HEK293 (cell line): ENCODE data around the gene CCDC34.

Source experiments
- CTCF ChIA-PET: fragments of 350-600 bp; formaldehyde crosslinking; extraction: SDS; loops from one replicate; lab custom pipeline; 2021; ENCODE audit warnings: antibody characterized with exemption; lab: Yijun Ruan, JAX
- POLR2A ChIA-PET: fragments of 300-600 bp; formaldehyde crosslinking; extraction: SDS; loops from one replicate; lab custom pipeline; 2020; ENCODE audit warnings: antibody characterized with exemption, inconsistent platforms; lab: Yijun Ruan, JAX
- H3K27ac ChIP-seq: fragments of 200-500 bp; sonication (Bioruptor generic); 2 replicates; pipeline ENCODE4 v1.5.1; 2014; ENCODE audit warnings: low read depth, low read length, control low read depth, inconsistent platforms; ENCODE audit errors: extremely low read depth
- H3K36me3 ChIP-seq, 2 experiments: fragments of 200-500 bp in 1 of 2; sonication (Bioruptor generic) in 1 of 2; 1 replicate in 1 of 2; 2 replicates in 1 of 2; pipeline ENCODE4 v1.5.1; 2014 to 2017; ENCODE audit warnings: inconsistent platforms in 2 of 2, low read length in 2 of 2; ENCODE audit not compliant: control insufficient read depth in 2 of 2, insufficient read depth in 1 of 2
- H3K4me1 ChIP-seq: fragments of 200-500 bp; sonication (Bioruptor generic); 2 replicates; pipeline ENCODE4 v1.5.1; 2014; ENCODE audit warnings: mild to moderate bottlenecking, low read length, inconsistent platforms; ENCODE audit not compliant: control insufficient read depth, insufficient read depth
- H3K4me3 ChIP-seq: 2 replicates; pipeline ENCODE4 v1.5.1; 2011; ENCODE audit warnings: low read depth, mild to moderate bottlenecking, control low read depth, low read length, moderate library complexity
- H3K9me3 ChIP-seq: fragments of 200-500 bp; sonication (Bioruptor generic); 2 replicates; pipeline ENCODE4 v1.5.1; 2014; ENCODE audit warnings: low read depth, low read length, inconsistent platforms; ENCODE audit not compliant: control insufficient read depth, insufficient read depth
- OSR2 ChIP-seq: fragments of 450-650 bp; formaldehyde crosslinking; IDR thresholded peaks from 2 replicates; pipeline ENCODE4 v1.5.1; 2016; ENCODE audit warnings: missing biosample characterization, missing genetic modification characterization
- SP7 ChIP-seq: fragments of 450-650 bp; formaldehyde crosslinking; IDR thresholded peaks from 2 replicates; pipeline ENCODE4 v1.5.1; 2016; ENCODE audit warnings: missing biosample characterization, missing genetic modification characterization
- YY2 ChIP-seq: fragments of 450-650 bp; formaldehyde crosslinking; IDR thresholded peaks from 2 replicates; pipeline ENCODE4 v1.5.1; 2016; ENCODE audit warnings: missing biosample characterization, missing genetic modification characterization
- ZBTB17 ChIP-seq: fragments of 450-650 bp; formaldehyde crosslinking; IDR thresholded peaks from 2 replicates; pipeline ENCODE4 v1.5.1; 2016; ENCODE audit warnings: missing biosample characterization, missing genetic modification characterization
- ZNF138 ChIP-seq: fragments of 450-650 bp; formaldehyde crosslinking; IDR thresholded peaks from 2 replicates; pipeline ENCODE4 v1.5.1; 2016; ENCODE audit warnings: missing biosample characterization, missing genetic modification characterization, borderline replicate concordance
- ZNF155 ChIP-seq: fragments of 450-650 bp; formaldehyde crosslinking; IDR thresholded peaks from 2 replicates; pipeline ENCODE4 v1.5.1; 2016; ENCODE audit warnings: missing biosample characterization, missing genetic modification characterization
- ZNF184 ChIP-seq: fragments of 450-650 bp; IDR thresholded peaks from 2 replicates; pipeline ENCODE4 v1.5.1; 2018; ENCODE audit warnings: missing biosample characterization, mild to moderate bottlenecking, missing genetic modification characterization
- ZNF324 ChIP-seq: fragments of 450-650 bp; formaldehyde crosslinking; IDR thresholded peaks from 2 replicates; pipeline ENCODE4 v1.5.1; 2016; ENCODE audit warnings: missing biosample characterization, missing genetic modification characterization
- ZNF398 ChIP-seq: fragments of 450-650 bp; formaldehyde crosslinking; IDR thresholded peaks from 2 replicates; pipeline ENCODE4 v1.5.1; 2017; ENCODE audit warnings: missing biosample characterization, missing genetic modification characterization
- ZNF600 ChIP-seq: fragments of 450-650 bp; formaldehyde crosslinking; IDR thresholded peaks from 2 replicates; pipeline ENCODE4 v1.5.1; 2016; ENCODE audit warnings: missing biosample characterization, missing genetic modification characterization
- ZNF658 ChIP-seq: fragments of 450-650 bp; formaldehyde crosslinking; IDR thresholded peaks from 2 replicates; pipeline ENCODE4; 2016; ENCODE audit warnings: missing biosample characterization, missing genetic modification characterization
- ZNF701 ChIP-seq: fragments of 450-650 bp; formaldehyde crosslinking; IDR thresholded peaks from 2 replicates; pipeline ENCODE4 v1.5.1; 2016; ENCODE audit warnings: missing biosample characterization, missing genetic modification characterization
- TF ChIP-seq, protein P1 (sequence below): fragments of 450-650 bp; formaldehyde crosslinking; IDR thresholded peaks from 2 replicates; pipeline ENCODE4 v1.5.1; 2016; ENCODE audit warnings: missing biosample characterization, missing genetic modification characterization
- TF ChIP-seq, protein P2 (sequence below): fragments of 450-650 bp; formaldehyde crosslinking; IDR thresholded peaks from 2 replicates; pipeline ENCODE4 v1.5.1; 2016; ENCODE audit warnings: missing biosample characterization, missing genetic modification characterization
- TF ChIP-seq, protein P3 (sequence below): fragments of 450-650 bp; formaldehyde crosslinking; IDR thresholded peaks from 2 replicates; pipeline ENCODE4 v1.5.1; 2016; ENCODE audit warnings: missing biosample characterization, missing genetic modification characterization
- TF ChIP-seq, protein P4 (sequence below): fragments of 450-650 bp; formaldehyde crosslinking; IDR thresholded peaks from 2 replicates; pipeline ENCODE4 v1.5.1; 2016; ENCODE audit warnings: missing biosample characterization, missing genetic modification characterization, borderline replicate concordance
- TF ChIP-seq, protein P5 (sequence below): fragments of 450-650 bp; IDR thresholded peaks from 2 replicates; pipeline ENCODE4 v1.5.1; 2018; ENCODE audit warnings: missing biosample characterization, missing genetic modification characterization

CCDC34 gene

GRCh38 chr11:27362749-27363575, at the start of gene CCDC34 (continued):
- no peak for TF ChIP-seq ZNF398 (tag by site-specific recombination)
- TF ChIP-seq ZBTB17 = peak; percentile 59; the same call in 1 of the 2 replicates
- TF ChIP-seq ZNF155 (tag by site-specific recombination) = no peak
- no peak for TF ChIP-seq ZNF184 (tag by site-specific recombination)

DNA sequence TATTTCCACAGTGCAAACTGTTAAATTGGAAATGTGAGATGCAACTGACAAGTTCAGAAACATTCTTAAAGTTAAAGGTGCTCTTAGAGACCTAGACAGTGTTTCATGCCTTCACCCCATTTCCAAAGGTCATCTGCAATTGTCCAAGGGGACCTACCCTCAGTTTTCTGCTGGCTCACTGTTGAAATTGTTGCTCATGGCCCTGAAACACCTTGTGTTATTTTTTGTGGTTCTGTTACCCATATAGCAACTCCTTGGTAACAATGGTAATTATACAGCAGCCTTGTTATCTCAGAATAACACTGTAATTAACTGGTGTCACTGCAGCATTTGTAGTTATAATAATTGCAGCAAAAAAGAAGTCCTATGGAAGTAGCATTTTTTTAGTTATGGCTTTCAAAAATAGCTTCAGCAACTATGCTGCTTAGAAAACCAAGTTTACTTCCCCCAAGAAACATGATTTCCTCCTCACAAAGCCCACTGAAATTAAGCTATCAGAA, 49.2 kb upstream of the CCDC34 start:
- CTCF ChIA-PET = interaction anchor here (0.6 to 1.4 kb wide), 3 partner anchors 8 to 74 kb away, joined by 4 to 9 read pairs (median 5); no protein-coding TSS in a partner anchor
- Histone ChIP-seq H3K27ac (no peak overlapping the region), H3K4me3 (no peak overlapping the region), H3K36me3 (peaks cover 0 to 3% of the 10 kb centered on the region in 2 experiments; a peak in 1 of 3 replicates), H3K4me1 (peaks cover 10% of the 10 kb centered on the region), H3K9me3 (no peaks in the 10 kb centered on the region)
- 0 out of 2 replicates have a peak, but pooled peaks have one; percentile 17 for TF ChIP-seq OSR2 (tag by site-specific recombination)
- TF ChIP-seq SP7 = peak; percentile 94
- TF ChIP-seq YY2 (tag by site-specific recombination) = no peak
- POLR2A ChIA-PET = no interaction called here

DNA sequence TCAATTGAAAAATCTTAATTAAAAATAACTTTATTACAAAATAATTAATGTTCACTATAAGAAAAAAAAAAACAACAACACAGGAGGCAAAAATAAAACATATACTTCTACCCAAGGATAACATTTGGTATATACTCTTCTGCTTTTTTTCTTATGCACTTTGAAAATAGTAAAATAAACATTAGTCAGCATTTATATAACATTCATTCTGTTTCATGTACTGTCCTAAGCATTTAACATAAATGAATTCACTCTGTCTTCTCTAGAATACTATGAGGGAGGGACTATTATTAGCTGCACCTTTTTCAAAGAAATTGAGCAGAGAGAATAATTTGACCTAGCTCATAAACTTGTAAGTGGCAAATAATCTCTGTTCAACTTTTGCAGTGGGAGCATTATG, 48.3 kb upstream of the CCDC34 start:
- H3K4me3 ChIP-seq = no peak overlapping the region
- ChIA-PET POLR2A (no interaction called here), CTCF (interaction anchor here (0.6 to 1.4 kb wide), 2 partner anchors 9 to 12 kb away, joined by 3 to 4 read pairs; no protein-coding TSS in a partner anchor)
- no peaks in the 10 kb centered on the region for H3K9me3 ChIP-seq
- peaks cover 10% of the 10 kb centered on the region for H3K4me1 ChIP-seq
- peaks cover 0 to 3% of the 10 kb centered on the region in 2 experiments; a peak in 1 of 3 replicates for H3K36me3 ChIP-seq
- no peak overlapping the region for H3K27ac ChIP-seq
- TF ChIP-seq, protein P1, sequence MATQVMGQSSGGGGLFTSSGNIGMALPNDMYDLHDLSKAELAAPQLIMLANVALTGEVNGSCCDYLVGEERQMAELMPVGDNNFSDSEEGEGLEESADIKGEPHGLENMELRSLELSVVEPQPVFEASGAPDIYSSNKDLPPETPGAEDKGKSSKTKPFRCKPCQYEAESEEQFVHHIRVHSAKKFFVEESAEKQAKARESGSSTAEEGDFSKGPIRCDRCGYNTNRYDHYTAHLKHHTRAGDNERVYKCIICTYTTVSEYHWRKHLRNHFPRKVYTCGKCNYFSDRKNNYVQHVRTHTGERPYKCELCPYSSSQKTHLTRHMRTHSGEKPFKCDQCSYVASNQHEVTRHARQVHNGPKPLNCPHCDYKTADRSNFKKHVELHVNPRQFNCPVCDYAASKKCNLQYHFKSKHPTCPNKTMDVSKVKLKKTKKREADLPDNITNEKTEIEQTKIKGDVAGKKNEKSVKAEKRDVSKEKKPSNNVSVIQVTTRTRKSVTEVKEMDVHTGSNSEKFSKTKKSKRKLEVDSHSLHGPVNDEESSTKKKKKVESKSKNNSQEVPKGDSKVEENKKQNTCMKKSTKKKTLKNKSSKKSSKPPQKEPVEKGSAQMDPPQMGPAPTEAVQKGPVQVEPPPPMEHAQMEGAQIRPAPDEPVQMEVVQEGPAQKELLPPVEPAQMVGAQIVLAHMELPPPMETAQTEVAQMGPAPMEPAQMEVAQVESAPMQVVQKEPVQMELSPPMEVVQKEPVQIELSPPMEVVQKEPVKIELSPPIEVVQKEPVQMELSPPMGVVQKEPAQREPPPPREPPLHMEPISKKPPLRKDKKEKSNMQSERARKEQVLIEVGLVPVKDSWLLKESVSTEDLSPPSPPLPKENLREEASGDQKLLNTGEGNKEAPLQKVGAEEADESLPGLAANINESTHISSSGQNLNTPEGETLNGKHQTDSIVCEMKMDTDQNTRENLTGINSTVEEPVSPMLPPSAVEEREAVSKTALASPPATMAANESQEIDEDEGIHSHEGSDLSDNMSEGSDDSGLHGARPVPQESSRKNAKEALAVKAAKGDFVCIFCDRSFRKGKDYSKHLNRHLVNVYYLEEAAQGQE = no peak
- no peak for TF ChIP-seq ZNF658 (tag by site-specific recombination)
- no peak for TF ChIP-seq ZNF600 (tag by site-specific recombination)
- TF ChIP-seq, protein P2, sequence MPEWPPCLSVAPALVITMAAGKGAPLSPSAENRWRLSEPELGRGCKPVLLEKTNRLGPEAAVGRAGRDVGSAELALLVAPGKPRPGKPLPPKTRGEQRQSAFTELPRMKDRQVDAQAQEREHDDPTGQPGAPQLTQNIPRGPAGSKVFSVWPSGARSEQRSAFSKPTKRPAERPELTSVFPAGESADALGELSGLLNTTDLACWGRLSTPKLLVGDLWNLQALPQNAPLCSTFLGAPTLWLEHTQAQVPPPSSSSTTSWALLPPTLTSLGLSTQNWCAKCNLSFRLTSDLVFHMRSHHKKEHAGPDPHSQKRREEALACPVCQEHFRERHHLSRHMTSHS (tag by site-specific recombination) = no peak
- no peak for TF ChIP-seq ZNF324 (tag by site-specific recombination)
- TF ChIP-seq, protein P3, sequence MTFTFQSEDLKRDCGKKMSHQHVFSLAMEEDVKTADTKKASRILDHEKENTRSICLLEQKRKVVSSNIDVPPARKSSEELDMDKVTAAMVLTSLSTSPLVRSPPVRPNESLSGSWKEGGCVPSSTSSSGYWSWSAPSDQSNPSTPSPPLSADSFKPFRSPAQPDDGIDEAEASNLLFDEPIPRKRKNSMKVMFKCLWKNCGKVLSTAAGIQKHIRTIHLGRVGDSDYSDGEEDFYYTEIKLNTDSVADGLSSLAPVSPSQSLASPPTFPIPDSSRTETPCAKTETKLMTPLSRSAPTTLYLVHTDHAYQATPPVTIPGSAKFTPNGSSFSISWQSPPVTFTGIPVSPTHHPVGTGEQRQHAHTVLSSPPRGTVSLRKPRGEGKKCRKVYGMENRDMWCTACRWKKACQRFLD (tag by site-specific recombination) = no peak
- TF ChIP-seq ZNF138 (tag by site-specific recombination) = no peak
- TF ChIP-seq, protein P4, sequence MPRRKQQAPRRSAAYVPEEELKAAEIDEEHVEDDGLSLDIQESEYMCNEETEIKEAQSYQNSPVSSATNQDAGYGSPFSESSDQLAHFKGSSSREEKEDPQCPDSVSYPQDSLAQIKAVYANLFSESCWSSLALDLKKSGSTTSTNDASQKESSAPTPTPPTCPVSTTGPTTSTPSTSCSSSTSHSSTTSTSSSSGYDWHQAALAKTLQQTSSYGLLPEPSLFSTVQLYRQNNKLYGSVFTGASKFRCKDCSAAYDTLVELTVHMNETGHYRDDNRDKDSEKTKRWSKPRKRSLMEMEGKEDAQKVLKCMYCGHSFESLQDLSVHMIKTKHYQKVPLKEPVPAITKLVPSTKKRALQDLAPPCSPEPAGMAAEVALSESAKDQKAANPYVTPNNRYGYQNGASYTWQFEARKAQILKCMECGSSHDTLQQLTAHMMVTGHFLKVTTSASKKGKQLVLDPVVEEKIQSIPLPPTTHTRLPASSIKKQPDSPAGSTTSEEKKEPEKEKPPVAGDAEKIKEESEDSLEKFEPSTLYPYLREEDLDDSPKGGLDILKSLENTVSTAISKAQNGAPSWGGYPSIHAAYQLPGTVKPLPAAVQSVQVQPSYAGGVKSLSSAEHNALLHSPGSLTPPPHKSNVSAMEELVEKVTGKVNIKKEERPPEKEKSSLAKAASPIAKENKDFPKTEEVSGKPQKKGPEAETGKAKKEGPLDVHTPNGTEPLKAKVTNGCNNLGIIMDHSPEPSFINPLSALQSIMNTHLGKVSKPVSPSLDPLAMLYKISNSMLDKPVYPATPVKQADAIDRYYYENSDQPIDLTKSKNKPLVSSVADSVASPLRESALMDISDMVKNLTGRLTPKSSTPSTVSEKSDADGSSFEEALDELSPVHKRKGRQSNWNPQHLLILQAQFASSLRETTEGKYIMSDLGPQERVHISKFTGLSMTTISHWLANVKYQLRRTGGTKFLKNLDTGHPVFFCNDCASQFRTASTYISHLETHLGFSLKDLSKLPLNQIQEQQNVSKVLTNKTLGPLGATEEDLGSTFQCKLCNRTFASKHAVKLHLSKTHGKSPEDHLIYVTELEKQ (tag by site-specific recombination) = no peak
- no peak for TF ChIP-seq ZNF701
- TF ChIP-seq, protein P5, sequence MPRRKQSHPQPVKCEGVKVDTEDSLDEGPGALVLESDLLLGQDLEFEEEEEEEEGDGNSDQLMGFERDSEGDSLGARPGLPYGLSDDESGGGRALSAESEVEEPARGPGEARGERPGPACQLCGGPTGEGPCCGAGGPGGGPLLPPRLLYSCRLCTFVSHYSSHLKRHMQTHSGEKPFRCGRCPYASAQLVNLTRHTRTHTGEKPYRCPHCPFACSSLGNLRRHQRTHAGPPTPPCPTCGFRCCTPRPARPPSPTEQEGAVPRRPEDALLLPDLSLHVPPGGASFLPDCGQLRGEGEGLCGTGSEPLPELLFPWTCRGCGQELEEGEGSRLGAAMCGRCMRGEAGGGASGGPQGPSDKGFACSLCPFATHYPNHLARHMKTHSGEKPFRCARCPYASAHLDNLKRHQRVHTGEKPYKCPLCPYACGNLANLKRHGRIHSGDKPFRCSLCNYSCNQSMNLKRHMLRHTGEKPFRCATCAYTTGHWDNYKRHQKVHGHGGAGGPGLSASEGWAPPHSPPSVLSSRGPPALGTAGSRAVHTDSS = no peak
